Calu3 (cell line): Measurements from ENCODE around the gene DOCK3. TPM values are rescaled to one million over a fixed set of nuclear protein-coding genes. Genes with fewer than 3 reads are reported as not detected.

Source experiments
- BruUV-seq: library from RNA; stranded (reverse); fragments of 400-500 nt; replicated peaks from 2 replicates; lab custom pipeline; 2021; lab: Mats Ljungman, UMichigan
- CTCF ChIA-PET: fragments of 300-600 bp; sonication (Branson Sonifier 250); formaldehyde crosslinking; loops from one replicate; lab custom pipeline; 2022; ENCODE audit warnings: antibody characterized with exemption; lab: Charles Lee
- DNase-seq: peaks from one replicate; pipeline ENCODE4 v3.0.0; 2022
- H3K27ac Mint-ChIP-seq: one replicate; pipeline ENCODE4 v1.8.0; 2022; ENCODE audit warnings: mixed read lengths; ENCODE audit not compliant: unreplicated experiment
- H3K27me3 Mint-ChIP-seq: one replicate; pipeline ENCODE4 v1.8.0; 2022; ENCODE audit warnings: mixed read lengths; ENCODE audit not compliant: unreplicated experiment
- H3K36me3 Mint-ChIP-seq: one replicate; pipeline ENCODE4 v1.8.0; 2022; ENCODE audit warnings: mild to moderate bottlenecking, moderate library complexity, mixed read lengths; ENCODE audit not compliant: insufficient read depth, unreplicated experiment
- H3K4me1 Mint-ChIP-seq: one replicate; pipeline ENCODE4 v1.8.0; 2022; ENCODE audit warnings: mild to moderate bottlenecking, low read depth, mixed read lengths; ENCODE audit not compliant: unreplicated experiment
- H3K4me3 Mint-ChIP-seq: one replicate; pipeline ENCODE4 v1.8.0; 2022; ENCODE audit warnings: mild to moderate bottlenecking, low read depth, moderate library complexity, mixed read lengths; ENCODE audit not compliant: unreplicated experiment
- H3K9me3 Mint-ChIP-seq: one replicate; pipeline ENCODE4 v1.8.0; 2022; ENCODE audit warnings: low read depth, mixed read lengths; ENCODE audit not compliant: unreplicated experiment
- CTCF ChIP-seq: fragments of 200-600 bp; IDR thresholded peaks from one replicate; pipeline ENCODE4 v1.8.0; 2022; ENCODE audit warnings: antibody characterized with exemption; ENCODE audit not compliant: unreplicated experiment
- intact Hi-C: fragments of 100-400 bp; cut with micrococcal nuclease; formaldehyde crosslinking; loops from one replicate; pipeline ENCODE4 v1.10.0; 2022; ENCODE audit not compliant: unreplicated experiment
- total RNA-seq: library from RNA; stranded (reverse); gene quantifications from 2 replicates; pipeline ENCODE4 v1.2.3, GENCODE V29; 2022

The DOCK3 gene
- total RNA-seq, 1 experiment from 2014 or later = 0.19 TPM

GRCh38 chr3:50657816-50658215, 16.9 kb upstream of the DOCK3 start:
- intact Hi-C loops = no loop called here
- Mint-ChIP-seq H3K27me3 (peaks cover 12% of the 10 kb centered on the region), H3K4me3 (no peak overlapping the region), H3K36me3 (peaks cover 12% of the 10 kb centered on the region), H3K4me1 (no peaks in the 10 kb centered on the region), H3K27ac (no peak overlapping the region), H3K9me3 (no peaks in the 10 kb centered on the region)
- no peak for TF ChIP-seq CTCF
- DNase-seq = no peak
- no TSS peak for BruUV-seq
- CTCF ChIA-PET = interaction anchor here (1.9 kb wide), 1 partner anchor 41 kb away, joined by 4 read pairs; the partner anchor contains the start of gene MAPKAPK3

- DNase-seq = no peak
- Mint-ChIP-seq H3K27ac (no peak overlapping the region), H3K4me3 (no peak overlapping the region), H3K27me3 (peaks cover 12% of the 10 kb centered on the region), H3K9me3 (no peaks in the 10 kb centered on the region), H3K4me1 (no peaks in the 10 kb centered on the region), H3K36me3 (peaks cover 12% of the 10 kb centered on the region)
- no TSS peak for BruUV-seq
- CTCF ChIA-PET = no interaction called here
- intact Hi-C loops = no loop called here
- no peak for TF ChIP-seq CTCF
These were observed 16.3 kb upstream of the DOCK3 start for GRCh38 chr3:50658416-50658815.

- no peak overlapping the region for H3K27ac Mint-ChIP-seq
- TF ChIP-seq CTCF = no peak
- no peak for DNase-seq
- CTCF ChIA-PET = interaction anchor here (0.7 kb wide), 1 partner anchor 25 kb away, joined by 7 read pairs; no protein-coding TSS in a partner anchor
- intact Hi-C loops = no loop called here
- no peak overlapping the region for H3K4me3 Mint-ChIP-seq
- no TSS peak for BruUV-seq
- no peaks in the 10 kb centered on the region for H3K4me1 Mint-ChIP-seq
- H3K27me3 Mint-ChIP-seq = peaks cover 12% of the 10 kb centered on the region
- no peaks in the 10 kb centered on the region for H3K9me3 Mint-ChIP-seq
- H3K36me3 Mint-ChIP-seq = peaks cover 12% of the 10 kb centered on the region
These were observed 15.9 kb upstream of the DOCK3 start for GRCh38 chr3:50658831-50659230.

GRCh38 chr3:50660386-50660785, 14.3 kb upstream of the DOCK3 start:
- H3K36me3 Mint-ChIP-seq = peaks cover 7% of the 10 kb centered on the region
- H3K27me3 Mint-ChIP-seq = peaks cover 22% of the 10 kb centered on the region
- no peak for TF ChIP-seq CTCF
- no peaks in the 10 kb centered on the region for H3K9me3 Mint-ChIP-seq
- no peaks in the 10 kb centered on the region for H3K4me1 Mint-ChIP-seq
- BruUV-seq = no TSS peak
- H3K4me3 Mint-ChIP-seq = no peak overlapping the region
- no peak overlapping the region for H3K27ac Mint-ChIP-seq
- intact Hi-C loops = no loop called here
- CTCF ChIA-PET = no interaction called here
- DNase-seq = no peak
